NCI-H82 treated with DMSO at 0.1 percent for 48 hours (cell line): Measurements from ENCODE around the gene ZCCHC2.
A peak's percentile ranks its signal among the peaks of the same experiment; 100 is the strongest.

Experiments used
- DNase-seq: peaks from one replicate; lab custom pipeline; 2025; ENCODE audit not compliant: unreplicated experiment; lab: John Stamatoyannopoulos, UW

The ZCCHC2 gene

DNA sequence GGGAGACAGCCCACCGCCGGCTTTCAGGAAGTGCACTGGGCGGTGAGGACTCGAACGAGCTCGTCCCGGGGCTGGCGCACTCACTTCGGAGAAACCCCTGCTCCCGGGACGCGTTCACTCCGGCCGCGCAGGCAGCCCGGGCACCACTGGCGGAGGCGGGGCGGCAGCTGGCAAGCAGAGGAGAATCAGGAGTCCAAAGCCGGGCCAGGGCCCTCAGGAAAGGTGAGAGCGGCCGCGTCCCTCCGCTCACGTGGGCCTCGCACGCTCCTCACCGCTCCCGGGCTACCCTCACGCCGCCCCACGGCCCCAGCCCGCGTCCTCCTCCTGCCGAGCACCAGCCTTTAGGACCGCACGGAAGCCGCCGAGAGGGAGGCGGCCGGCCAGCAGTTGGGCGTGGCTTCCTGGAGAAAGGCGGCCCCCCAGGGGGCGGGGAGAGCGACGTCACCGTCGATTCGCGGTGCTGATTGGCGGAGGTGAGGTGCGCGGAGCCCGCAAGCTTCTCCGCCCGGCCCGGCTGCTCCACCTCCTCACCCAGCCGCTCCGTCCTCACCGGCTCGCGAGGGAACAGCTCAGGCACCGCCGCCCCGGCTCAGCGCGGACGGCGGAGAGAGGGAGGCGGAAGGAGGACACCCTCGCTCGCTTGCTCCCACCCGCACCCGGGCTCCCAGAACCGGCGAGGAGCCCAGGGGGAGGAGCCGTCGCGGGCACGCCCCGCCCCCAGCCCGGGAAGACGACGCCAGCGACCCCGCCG lies at the start of gene ZCCHC2:
Gene ZCCHC2, plus strand, starts transcription at position 522 of the 751 bp plus-strand sequence. CDS start 400 bp downstream, outside the sequence.
- peak; percentile 88 for DNase-seq

DNA sequence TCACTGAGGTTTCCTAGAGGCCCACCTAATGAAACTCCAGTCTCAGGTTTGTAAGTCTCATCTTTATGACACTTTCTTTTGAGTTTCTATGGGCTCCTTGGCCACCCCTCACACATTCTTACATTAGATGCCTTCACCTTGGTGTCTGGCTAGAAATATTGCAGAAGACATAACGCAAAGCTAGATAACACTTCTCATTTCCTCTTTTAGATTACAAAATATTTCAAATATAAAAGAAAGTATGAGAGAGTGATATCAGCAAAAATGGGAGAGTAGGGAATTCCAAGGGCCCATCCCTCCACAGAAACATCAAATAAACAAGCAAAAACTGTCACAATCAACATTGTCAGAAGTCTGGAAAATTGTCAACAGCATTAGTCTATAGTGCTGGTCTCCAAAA lies 43.3 kb upstream of the ZCCHC2 start:
- DNase-seq: no peak

DNA sequence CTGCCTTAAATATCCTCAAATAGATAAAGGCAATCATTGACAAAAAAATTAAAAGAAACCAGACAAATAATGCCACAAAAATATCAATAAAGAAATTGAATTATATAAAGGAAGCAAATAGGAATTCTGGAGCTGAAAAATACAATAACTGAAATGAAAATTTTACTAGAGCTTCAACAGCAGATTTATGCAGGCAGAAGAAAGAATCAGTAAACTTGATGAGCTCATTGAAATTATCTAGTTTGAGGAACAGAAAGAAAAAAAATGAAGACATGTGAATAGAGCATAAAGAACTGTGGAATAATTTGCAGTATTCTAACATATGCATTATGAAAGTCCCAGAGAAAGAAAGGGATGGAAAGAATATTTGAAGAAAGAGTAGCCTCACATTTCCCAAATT lies 41.9 kb upstream of the ZCCHC2 start:
- no peak for DNase-seq

GRCh38 chr18:62484941-62485340 lies 37.9 kb upstream of the ZCCHC2 start:
- no peak for DNase-seq

DNA sequence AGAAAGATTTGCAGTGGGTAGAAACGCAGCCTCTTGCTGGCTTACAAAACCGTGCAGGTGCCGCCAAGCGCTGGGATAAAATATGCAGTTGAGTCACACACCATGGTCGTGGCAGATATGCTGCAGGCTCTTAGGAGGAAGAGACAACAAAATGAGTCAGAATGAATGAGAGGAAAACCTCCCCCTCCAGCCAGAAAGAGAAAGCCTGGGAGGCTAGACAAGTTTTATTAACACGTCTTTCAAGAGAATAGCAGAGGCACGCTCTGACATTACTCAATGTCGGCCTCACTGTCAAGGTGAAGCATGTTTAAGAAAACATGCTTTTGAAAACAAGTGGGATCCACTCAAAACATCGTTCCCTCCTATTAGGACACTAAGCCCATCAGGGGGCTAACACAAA lies 37.1 kb upstream of the ZCCHC2 start:
- DNase-seq: no peak

DNA sequence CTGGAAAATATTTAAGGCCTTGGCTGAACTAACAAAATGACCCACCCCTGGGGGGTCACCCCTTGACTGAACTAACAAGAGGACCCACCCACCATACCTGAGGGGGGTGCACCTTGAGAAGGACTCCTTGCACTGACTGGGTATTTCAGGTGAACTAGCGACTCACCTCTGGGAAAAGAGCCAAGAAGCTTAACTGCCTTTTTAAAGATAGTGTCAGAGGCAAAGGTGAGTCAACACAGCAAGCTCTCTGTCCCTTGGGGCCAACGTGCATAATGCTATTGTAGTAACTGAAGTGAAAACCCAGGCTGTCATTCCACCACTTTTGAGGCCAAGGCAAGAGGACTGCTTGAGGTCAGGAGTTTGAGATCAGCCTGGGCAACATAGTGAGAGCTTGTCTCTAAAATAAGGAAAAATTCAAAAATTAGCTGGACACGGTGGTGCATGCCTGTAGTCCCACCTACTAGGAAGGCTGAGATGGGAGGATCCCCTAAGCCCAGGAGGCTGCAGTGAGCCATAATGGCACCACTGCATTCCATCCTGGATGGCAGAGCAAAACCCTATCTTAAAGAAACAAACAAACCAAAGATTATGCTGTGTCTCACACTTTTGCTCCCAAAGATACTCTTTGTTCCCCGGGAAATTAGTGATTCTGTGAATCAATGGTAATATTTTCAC lies 36.4 kb upstream of the ZCCHC2 start:
- DNase-seq: no peak

- no peak for DNase-seq
These were observed 35.7 kb upstream of the ZCCHC2 start for GRCh38 chr18:62487161-62487560.

GRCh38 chr18:62490967-62491695 lies 31.7 kb upstream of the ZCCHC2 start:
- no peak for DNase-seq

DNA sequence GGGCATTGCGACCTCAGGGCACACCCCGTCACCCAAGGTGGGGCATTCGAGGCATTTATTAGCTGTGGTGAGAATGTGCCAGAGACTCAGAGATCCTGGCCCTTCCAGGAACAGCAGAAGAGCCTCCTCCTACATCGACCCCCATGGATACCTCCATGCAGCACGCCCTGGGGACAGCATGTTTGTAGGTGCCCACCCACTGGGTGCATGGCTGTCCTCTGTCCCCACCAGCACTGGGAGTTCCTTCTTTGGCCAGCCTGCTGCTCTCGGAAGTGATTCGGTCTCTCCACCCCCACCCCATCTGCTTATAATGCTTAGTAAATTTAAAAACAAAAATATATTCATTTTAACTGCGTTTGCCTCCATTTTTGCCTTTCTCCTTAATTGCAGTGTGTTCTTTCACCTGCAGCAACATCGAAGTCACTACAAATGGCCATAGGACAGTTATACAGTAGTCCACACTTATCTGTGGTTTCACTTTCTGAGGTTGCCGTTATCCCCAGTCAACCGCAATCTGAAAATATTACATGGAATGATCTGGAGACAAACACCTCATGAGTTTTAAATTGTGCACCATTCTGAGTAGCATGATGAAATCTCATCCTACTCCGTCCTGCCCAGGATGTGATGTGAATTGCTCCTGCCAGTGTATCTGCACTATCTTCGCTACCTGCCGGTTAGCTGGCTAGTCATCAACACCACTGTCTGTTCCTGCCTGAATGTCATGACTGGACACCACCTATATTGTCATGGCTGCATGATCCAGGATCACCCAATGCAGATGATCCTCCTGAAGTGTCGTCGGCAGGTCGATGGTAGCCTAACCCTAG lies 29.6 kb upstream of the ZCCHC2 start:
- DNase-seq: no peak

- DNase-seq: no peak
These were observed 28.1 kb upstream of the ZCCHC2 start for GRCh38 chr18:62494764-62495163.

- DNase-seq: no peak
These were observed 26.6 kb upstream of the ZCCHC2 start for GRCh38 chr18:62496262-62496661.

GRCh38 chr18:62497190-62497772 lies 25.5 kb upstream of the ZCCHC2 start:
- no peak for DNase-seq

DNA sequence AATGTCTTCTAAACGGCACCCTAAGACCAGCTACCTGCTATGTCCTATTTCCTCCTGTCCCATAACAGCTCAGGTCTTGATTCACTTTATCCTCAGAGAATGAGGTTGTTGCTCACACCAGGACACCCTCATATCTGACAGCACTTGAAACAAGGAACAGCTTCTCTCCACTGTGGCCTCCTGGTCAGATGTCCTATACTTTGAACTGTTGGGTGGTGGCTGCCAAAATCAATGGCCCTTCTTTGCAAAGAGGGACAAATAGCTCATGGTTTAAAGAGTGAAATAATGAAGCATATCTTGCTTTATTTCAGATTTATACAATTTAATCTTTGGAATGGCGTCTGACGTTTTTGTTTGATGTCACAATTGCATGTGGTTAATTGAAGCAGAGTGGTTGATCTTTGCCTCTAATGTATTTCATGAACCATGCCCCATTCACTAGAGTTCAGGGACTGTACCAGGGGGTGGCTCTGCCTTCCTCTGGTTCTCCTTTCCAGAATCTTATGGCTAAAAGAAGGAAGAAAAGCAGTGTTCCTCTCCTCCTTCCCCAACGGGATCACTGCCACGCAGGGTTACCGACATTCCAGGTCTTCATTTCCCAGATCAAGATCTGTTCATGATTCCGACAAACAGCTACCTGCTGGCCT lies 24.1 kb upstream of the ZCCHC2 start:
- no peak for DNase-seq

GRCh38 chr18:62499263-62499650 lies 23.6 kb upstream of the ZCCHC2 start:
- DNase-seq: no peak

GRCh38 chr18:62500174-62500573 lies 22.7 kb upstream of the ZCCHC2 start:
- DNase-seq: no peak

DNA sequence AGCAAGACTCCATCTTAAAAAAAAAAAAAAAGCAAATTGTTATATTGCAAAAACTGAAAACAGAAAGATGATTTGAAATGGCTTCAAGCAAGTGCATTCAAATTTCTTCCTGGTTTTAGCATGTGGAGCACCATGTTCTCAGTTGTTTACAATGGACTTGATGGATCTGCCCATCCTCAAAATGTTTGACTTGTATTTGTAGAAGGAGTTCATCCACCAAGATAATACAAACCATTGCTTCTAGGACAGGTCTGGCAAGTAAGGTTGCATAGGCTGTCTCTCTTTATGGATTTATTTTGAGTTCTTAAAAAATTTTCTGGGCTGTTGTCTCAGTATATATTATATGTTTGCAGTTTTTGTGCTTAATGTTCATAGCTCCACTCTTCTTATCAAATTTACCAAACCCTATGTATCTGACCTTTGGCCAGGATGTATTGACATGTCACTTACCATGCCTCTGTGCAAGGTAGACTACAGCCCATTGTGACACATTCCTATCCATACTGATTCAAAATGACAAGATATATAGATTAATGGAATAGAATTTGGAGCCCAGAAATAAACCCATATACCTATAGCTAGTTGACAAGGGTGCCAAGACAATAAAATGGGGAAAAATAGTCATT lies 21.7 kb upstream of the ZCCHC2 start:
- no peak for DNase-seq

- no peak for DNase-seq
These were observed 16.9 kb upstream of the ZCCHC2 start for GRCh38 chr18:62505669-62506494.

DNA sequence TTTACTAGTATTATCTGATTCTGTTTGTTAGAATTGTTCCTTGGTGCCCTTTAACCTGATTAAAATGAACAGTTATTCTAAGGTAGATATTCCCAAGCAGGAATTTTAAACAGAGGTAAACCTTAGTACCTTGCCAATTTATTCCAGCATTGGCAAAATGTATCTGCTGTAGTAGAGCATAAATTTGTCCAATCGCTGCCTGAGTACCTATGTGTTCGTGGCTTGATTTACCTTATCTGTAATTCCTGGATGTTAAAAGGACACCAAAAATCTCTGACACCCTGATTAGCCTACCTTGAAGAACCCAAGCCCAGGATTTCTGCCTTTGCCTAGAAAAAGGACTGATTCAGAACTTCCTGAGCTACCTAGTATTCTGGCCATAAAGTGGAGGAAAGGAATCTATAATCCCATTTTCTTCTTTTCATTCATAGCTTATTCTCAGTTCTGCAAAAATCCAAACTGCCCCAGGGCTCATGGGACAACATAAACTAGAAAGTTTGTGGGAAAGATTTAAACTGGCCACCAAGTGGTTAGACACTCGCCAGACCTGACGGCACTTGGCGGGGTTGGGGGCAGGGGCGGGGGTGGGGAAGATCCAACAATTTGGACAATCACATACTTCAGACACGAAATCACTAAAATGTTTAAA lies 16.2 kb upstream of the ZCCHC2 start:
- no peak for DNase-seq
